Activated CD4-positive, alpha-beta T cell treated with anti-CD3 and anti-CD28 coated beads, Interleukin-2, Interleukin-4, amounts not matched to agents 100 ng/mL and 50 ng/mL, durations not matched to agents 16 hours and 8 hours (primary cell): ENCODE data around the gene PAAF1.
"Not testable (repeated sequence)": the region's sequence is repeated elsewhere in the genome, so short reads cannot be mapped to it uniquely, and the experiment has no call there.

Experiments used
- DNase-seq: peaks from one replicate; pipeline ENCODE4 v3.0.0-alpha.2; 2020; ENCODE audit warnings: low spot score

Gene PAAF1, protein sequence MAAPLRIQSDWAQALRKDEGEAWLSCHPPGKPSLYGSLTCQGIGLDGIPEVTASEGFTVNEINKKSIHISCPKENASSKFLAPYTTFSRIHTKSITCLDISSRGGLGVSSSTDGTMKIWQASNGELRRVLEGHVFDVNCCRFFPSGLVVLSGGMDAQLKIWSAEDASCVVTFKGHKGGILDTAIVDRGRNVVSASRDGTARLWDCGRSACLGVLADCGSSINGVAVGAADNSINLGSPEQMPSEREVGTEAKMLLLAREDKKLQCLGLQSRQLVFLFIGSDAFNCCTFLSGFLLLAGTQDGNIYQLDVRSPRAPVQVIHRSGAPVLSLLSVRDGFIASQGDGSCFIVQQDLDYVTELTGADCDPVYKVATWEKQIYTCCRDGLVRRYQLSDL

DNA sequence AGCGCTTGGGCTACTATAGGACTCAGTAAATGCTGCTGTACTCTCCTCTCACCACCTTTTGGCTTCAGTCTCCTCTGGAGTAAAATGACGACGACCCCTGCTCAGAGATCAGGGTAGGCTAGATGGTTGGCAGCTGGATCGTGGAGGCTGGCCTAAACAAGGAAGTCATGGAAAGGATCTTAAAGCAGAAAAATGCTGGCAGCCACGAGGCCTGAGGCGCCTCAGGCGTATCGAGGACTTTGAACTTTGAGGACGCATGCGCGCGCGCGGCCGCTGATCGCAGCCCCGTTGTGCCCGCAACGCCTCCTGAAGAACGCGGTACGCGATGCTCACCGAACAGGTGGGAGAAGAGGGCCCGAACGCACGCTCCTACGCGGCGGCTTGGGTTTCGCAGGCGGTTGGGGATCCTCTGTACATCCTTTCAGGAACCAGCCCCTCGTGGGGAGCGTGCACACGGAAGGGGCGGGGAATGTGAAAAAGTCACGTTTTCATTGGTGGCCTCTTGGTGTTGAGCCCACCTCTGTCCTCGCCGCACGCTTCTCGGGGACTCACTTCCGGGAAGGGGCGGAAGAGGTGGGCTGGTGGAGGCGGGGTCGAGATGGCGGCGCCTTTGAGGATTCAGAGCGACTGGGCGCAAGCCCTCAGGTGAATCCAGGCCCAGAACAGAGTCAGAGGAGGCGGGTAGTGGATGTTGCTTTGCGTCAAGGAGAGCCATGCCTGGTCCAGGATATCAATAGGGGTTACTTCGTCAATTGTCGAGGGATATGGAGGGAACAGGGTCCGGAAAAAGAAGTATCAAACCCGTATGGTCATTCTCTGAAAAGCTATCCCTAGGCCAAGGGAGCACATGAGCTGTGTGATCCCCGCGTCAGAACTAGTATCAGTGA, at the start of gene PAAF1, which contains the start of gene COA4:
Gene PAAF1, plus strand, starts transcription at position 576 of the 887 bp plus-strand sequence. Its CDS starts 23 bp downstream, at position 599.
Gene COA4, minus strand, starts transcription at position 423 of the 887 bp plus-strand sequence. CDS start 3,468 bp downstream, outside the sequence.
- DNase-seq = peak; percentile 97

DNA sequence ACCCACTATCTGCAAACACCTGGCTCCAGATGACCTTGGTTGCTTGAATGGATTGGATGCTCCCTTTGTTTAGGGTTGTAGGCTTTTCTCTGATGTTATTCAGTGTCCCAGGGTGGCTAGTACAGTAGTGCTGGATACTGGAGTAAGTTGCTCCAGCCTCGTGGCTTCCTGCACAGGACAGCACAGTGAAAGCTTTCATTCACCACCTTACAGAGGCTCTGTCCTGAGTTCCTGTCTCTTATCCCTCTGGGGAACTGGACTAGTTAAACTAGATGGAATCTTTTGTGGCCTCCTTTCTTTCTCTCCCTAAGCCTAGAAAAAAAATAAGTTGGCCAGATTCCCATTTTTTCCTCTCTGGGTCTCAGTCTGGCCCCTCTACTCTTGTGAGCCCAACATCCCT, 46.5 kb upstream of the PAAF1 start:
- no peak for DNase-seq

DNA sequence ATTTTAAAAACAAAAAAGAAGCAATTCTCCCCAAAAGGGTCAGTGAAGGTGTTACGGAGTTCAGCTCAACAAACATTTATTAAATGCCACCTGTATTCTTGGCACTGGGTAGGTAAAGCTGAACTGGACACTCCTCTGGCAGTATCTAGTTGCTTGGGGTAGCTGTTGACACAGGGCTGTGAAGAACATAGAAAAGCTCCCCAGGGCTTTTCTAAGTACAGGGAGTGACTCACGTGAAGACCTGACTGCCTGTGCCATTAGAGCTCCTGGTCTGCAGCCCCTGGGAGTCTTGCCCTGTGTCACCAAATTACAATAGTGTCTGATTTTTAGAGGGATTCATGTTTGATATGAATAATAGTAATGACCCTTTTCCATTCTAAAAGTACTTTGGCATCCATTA, 43.7 kb upstream of the PAAF1 start:
- no peak for DNase-seq

DNA sequence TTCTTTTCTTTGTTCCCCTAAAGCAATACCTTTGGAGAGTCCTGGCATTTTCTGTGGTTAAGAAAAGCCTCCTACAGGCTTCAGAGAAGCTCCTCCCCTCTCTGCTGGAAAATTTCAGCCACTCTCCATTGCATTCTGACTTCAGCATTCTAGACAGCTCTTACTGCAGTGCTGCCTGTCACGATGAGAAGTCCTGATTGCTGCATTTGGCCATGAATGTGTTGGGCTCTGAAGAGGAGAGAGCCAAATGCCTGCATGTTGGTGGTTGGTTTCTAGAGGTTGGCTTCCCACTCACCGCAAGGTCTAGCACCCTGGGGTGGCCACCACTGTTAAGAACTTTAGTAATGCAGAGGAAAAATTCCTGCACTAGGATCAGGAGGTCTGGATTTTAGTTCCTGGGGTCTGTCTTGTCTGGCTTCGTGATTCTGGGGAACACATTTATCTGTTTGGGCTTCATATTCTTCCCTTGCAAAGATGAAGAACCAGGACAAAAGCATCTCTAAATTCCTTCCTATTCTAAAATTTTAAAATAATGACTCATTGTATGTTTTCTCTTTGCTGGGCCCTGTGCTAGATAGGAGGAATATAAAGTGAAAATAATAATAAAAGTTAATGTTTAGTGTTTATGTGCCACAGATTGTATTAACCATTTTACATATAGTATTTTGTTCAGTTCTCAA, 38.2 kb upstream of the PAAF1 start:
- DNase-seq = no peak

DNA sequence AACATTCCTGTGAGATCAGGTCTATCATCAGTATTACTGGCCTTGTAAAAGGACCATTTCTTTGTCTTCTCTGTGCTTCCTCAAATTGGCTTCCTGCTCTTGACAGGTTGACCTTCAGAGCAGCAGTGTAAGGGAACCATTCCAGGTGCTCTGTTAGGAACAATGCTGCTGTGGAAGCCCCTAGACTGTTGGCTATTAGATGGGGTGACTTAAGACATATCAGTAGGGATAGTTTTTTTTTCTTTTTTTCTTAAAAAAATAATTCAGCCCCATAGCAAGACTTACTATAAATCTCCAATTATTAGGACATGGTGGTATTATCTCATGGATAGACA, 37.7 kb upstream of the PAAF1 start:
- DNase-seq = no peak

DNA sequence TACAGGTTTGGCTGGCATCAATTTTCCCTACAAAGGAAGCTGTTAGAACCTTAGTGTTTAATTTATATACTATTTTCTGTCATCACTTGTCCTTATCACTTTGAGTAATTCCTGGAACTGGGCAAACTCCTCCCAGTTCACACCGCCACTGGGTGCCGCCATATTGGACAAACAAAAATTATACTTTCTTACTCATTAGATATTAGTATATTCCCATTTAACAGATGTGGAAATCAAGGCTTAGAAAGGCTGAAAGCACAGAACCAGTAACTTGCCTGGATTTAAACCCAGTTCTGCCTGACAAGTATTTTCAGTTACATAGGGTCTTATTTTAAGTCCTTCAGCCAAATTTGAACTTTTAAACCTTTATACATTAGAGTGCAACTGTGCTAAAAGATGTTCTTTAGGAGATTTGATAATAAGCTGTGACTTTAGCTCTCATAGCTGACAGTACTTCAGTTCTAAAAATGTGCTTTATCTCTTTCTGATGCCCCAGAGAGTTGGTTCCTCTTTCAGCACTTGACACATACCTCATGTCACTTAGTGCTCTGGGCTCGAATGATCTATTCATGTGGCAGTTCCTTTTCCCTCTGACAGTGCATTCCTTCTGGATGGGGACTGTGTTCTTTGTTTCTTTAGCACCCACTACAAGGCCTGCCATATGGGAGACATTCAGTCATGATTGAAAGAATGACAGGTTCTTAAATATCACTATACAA, 25.6 kb upstream of the PAAF1 start:
- DNase-seq = no peak

DNA sequence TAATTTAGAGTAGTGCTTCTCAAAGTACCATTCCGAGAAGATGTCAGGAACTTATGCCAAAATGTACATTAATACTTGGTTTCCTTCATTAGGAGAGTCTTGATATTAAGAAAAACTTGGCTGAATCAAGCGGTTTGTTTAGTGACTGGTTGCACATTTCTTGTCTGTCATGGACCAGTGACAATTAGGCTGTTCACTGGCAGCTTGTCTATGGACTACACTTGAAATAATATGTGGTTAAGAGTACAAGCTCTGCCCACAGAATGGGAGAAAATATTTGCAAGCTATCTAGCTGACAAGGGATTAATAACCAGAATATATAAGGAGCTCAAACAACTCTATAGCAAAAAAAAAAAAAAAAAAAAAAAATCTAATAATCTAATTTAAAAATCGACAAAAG, 24.8 kb upstream of the PAAF1 start:
- no peak for DNase-seq

DNA sequence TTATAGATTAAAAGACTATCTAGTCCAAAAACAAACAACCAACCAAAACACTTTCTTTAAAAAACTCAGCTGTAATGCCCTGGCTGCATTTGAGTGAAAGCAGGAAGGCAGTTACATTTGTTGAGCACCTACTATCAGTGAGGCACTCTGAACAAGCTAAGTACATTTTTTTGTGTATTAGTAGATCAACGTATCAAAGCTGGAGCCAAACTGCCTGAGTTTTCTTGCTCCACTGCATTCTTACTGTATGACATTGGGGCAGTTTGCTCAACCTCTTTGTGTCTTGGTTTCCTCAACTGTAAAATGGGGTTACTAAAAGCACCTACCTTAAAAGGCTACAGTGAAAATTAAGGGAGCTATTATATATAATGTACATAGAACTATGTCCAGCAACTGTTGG, 22.1 kb upstream of the PAAF1 start:
- DNase-seq = no peak

DNA sequence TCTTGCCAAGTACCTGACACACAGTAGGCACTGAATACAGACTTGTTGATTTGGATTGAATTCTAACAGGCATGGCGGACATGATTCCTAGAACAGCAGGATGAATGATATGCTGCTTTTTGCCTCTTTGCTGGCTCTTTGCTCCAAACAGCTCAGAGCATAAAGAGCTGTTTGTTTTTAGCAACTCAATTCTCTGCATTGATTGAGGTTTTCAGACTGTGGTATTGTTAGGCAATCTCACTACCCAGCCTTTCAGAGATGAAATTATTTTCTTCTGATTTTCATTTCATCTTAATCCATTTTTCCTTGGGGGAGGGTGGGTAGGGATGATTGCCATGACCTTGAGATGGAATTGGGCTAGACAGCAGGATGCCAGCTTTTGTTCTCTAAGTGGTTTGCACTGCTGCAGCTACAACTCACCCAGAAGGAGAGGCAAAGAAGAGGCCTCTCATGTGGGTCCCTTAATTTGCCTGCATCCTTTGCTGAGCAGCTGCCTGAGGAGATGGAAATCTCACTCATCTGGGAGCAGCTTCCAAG, 20.7 kb upstream of the PAAF1 start:
- no peak for DNase-seq

DNA sequence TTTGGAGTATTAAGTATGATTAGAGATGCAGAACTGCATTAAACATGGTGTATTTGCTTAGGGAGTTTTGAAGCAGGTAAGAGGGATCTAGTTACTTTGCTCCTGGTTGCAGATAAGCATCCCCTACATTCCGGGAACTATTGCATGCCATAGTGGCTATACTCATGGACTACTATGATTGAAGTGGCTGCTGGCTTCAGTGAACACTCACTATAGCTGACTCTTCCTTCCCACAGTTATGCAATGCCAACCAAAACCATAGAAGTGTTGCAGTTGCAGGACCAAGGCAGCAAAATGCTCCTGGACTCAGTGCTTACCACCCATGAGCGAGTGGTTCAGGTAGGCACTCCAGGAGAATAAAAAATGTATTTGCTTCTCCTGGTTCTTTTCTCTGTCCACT, 17.1 kb upstream of the PAAF1 start:
- DNase-seq = no peak

DNA sequence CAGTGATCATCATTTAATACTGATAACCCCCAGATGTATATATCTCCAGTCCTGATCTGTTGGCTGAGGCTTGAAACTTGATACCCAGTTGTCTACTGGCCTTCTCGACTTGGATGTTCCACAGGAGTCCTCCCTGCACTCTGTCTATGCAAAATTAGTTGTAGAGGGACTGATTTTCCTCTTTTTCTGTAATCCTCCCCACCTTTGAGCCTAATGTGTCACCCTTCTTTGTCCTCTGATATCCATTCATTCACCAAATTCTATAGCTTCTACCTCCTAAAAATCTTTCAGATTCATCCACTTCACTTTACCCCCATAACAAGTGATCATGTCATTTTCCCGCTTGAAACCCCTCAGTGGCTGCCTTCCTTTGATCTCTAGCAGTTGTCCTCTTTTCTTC, 16.6 kb upstream of the PAAF1 start:
- no peak for DNase-seq

DNA sequence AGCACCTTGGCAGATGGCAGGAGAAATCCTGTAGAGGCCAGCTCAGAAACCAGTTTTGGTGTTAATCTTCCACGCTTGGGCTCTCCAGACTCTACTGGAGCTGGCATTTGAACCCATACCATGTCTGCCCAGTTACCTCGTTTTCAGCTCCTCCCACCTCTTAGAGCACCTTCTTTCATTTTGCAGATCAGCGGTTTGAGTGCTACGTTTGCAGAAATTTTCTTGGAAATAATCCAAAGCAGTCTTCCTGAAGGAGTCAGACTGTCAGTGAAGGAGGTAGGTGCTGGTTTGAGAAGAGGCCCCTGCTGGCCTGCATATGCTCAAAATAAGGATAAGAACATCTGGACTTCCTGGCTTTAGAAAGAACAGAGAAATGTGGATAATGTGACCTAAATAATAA, 13.8 kb upstream of the PAAF1 start:
- DNase-seq = no peak

DNA sequence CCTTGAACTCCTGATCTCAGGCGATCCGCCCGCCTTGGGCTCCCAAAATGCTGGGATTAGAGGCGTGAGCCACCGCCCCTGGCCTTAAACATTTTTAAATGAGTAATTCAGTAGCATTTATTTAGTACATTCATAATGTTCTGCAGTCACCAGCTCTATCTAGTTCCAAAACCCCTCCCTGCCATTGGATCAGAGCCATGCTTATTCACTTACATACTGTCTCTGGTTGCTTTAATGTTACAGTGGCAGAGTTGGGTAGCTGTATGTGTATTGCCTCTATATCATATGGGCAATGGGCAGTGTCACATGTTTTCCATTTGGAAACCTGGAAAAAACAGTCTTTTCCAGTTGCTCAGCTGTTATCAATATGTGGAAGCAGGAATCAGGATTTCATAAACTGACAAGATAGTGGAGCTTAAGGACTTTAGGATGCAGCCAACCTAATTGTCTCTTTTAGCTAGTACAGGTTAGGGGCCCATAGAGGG, 10.7 kb upstream of the PAAF1 start:
- DNase-seq = no peak

DNA sequence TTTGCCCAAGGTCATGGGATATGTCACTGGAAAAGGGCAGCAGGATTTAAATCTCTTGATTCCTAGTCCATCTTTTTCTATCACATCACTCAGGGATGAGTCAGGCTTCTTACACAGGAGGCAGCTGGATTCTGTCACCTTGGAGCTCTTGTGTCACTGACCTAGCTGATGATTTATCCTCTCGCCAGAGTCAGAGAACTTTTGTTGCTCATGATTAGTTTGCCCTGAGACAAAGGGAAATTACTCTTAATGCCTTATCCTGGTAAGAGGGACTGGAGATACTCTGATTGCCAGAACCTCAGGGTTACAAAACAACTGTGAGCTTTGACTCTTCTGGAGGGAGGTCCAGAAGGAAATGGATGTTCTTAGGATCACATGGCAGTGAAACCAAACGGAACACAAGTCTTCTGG, 10.2 kb upstream of the PAAF1 start:
- no peak for DNase-seq

DNA sequence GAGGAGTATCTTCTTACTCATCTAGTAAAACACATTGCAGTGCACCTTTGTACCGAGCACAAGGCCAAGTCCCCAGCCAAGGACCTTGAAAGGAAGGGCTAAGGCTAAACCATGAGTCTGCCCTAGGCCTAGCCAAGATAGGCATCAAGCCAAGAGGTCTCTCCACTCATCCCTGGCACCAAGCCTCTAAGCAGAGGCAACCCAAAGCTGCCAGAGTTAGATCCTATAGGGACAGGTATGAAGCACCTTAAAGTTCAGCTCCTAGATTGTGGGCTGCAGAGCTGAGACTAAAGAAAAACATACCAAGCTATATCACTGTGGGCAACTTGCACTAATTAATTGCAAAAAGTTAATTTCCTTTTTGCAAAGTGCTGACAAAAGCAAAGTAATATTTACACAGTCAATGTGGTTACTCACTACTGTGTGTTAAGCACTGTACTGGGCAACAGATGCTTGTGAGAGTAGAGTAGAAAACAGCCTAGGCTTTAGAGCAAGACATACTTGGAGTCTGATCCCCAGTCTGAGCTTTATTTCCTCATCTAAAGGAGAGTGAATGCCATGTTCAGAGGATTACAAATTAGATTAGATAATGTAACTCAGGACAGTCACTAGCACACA, 7.4 kb upstream of the PAAF1 start:
- no peak for DNase-seq

DNA sequence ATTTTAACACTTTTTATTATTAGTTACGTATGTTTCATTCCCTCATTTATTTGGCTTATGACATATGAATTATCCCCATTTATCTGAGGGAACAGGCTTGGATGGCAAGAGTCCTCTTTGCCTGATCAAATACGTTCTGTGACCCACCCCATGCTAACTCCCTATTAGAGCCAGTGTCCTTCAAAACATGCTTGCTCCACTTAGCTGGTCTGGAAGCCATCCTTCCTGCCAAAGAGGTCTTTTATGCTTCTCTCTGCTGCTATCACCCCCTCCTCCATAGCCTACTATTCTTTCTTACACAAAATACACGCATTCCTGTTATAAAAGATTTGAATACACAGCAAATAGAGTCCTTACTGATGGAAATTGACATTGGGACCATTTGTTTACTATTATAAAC, 6.5 kb upstream of the PAAF1 start:
- DNase-seq = no peak

DNA sequence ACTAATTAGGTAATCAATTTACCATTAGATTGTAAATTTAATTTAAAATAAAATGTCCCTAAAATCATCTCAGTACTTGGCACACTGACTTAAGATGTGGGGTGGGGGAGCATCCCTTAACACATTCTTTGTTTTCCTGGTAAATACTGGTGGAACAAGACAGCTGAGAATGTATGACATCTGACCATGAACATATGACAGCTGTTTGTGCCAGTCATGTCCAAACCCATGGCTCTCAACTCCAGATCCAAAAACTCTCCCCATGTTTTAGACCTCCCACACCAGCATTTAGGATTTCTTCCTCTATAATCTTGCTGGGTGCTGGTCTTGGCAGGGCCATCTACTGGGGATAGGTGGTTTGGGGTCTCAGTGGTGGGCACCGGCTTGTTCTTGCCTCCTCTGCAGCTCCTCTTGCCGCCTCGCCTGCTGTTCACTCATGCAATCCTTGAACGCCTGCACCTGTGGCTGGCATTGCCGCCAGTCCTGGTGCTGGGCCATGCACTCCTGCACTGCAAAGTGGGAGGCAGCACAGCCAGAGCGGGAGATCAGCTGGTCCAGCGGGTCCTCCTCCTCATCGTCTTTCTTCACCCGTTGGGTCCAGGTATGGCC, 3.9 kb upstream of the PAAF1 start:
- DNase-seq = no peak

DNA sequence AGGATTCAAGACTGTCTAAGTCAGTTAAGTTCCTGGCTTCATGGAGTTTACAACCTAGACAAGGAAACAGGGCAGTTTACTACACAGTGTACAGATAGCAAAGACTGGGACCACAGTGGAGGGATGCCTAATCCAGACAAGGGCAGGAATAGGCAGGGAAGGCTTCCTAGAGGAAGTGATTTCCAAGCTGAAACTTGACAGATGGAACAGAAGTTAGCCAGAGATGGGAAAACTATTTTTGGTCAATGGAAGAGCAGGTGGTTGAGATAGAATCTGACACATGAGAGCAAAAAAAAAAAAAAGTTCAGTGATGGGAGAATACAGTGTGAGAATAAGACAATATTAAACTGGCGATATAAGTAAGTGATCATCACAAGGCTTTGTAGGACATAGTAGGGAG, 1.4 kb upstream of the PAAF1 start:
- no peak for DNase-seq

DNA sequence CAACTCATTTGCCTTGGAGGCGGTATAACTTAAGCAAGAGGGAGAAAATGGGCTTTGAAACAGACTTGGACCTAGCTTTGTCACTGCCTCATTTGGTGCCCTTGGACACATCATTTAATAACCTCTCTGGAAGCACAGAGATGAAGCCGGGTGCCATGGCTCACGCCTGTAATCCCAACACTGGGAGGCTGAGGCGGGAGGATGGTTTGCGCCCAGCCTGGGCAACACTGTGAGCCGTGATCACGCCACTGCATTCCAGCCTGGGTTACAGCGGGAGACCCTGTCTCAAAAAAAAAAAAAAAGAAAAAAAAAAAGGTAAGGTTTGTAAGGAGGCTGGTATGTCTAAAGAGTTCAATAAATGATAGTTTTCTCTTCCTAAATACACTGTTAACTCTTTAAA, 959 bp upstream of the PAAF1 start:
- no peak for DNase-seq

DNA sequence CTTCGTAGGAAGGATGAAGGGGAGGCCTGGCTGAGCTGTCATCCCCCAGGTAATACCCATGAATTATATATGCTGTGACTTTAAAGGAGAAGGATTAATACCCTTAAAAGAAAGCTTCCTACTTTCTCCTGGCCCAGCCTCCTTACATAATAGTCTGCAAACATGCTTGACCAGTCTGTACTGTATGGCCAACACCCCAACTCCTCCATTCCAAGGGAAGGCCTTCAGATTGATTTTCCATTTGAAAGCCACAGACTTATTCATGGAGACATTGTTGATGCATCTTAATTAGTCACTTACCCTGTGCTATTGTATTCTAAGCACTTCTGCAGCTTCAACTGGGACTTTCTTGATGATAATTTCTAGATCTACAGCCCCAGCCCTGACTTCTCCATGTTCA, 2.0 kb downstream of the PAAF1 start:
- no peak for DNase-seq

DNA sequence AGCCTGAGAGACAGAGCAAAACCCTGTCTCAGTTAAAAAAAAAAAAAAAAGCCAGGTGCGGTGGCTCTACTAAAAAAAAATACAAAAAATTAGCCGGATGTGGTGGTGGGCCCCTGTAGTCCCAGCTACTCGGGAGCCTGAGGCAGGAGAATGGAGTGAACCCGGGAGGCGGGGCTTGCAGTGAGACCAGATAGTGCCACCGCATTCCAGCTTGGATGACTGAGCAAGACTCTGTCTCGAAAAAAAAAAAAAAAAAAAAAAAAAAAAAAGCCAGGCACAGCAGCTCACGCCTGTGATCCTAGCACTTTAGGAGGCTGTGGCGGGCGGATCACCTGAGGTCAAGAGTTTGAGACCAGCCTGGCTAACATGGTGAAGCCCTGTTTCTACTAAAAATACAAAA, 3.6 kb downstream of the PAAF1 start:
- DNase-seq = not testable (repeated sequence)
